ENCODE measurements around the gene C21orf91. TPM values are rescaled to one million over a fixed set of nuclear protein-coding genes. Genes with fewer than 3 reads are reported as not detected.

Gene C21orf91
- total and polyA plus RNA-seq, 2 donors (not counting 1 experiment from before 2014, with no cell fraction given), result 6.7 to 32.3 TPM

DNA sequence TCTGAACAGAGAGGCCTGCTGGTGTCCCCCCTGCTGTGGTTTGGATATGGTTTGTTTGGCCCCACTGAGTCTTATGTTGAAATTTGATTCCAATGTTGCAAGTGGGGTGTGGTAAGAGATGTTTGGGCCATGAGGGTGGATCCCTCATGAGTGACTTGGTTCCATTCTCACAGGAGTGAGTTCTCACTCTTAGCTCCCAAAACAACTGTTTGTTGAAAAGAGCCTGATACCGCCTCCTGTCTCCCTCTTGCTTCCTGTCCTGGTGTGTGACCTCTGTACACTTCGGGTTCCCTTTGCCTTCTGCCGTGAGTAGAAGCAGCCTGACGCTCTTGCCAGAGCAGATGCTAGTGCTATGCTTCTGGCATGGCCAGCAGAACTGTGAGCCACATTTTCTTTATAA lies 60.5 kb downstream of the C21orf91 start:
- peaks cover 0 to 6% (median 0%) of the 10 kb centered on the region in 3 donors for H3K9me3 ChIP-seq (ENCODE audit: control extremely low read depth in 1 of 3, control insufficient read depth in 2 of 3, insufficient read depth in 1 of 3, low read length in 2 of 3)
- ChIA-PET POLR2A (no interaction called here), CTCF (no interaction called here)
- H3K27ac ChIP-seq (ENCODE audit: low read length in 2 of 2), result no peak overlapping the region
- no peaks in the 10 kb centered on the region for H3K4me1 ChIP-seq (ENCODE audit: control insufficient read depth in 2 of 2, insufficient read depth in 2 of 2, low read length in 2 of 2)
- WGBS (ENCODE audit: insufficient coverage), result 92% methylated on average over 4 of the region's 4 CpGs
- Mint-ChIP-seq H3K27ac (no peak overlapping the region), H3K4me3 (no peak overlapping the region), H3K4me1 (no peaks in the 10 kb centered on the region), H3K27me3 (no peaks in the 10 kb centered on the region), H3K9me3 (ENCODE audit: insufficient read depth) (peaks cover 3% of the 10 kb centered on the region)
- no peaks in the 10 kb centered on the region for H3K36me3 ChIP-seq (replicated peaks in 1 of 2; ENCODE audit: control extremely low read depth in 1 of 2, control insufficient read depth in 1 of 2, extremely low read depth in 1 of 2, insufficient read depth in 2 of 2, low read length in 1 of 2)
- intact Hi-C loops (cut with micrococcal nuclease), result no loop called here
- ATAC-seq (ENCODE audit: low read depth) (no peak), DNase-seq (no peak)
- no peaks in the 10 kb centered on the region for H4K20me1 ChIP-seq (ENCODE audit: control insufficient read depth, insufficient read depth, low read length, poor library complexity, severe bottlenecking)
- no peak overlapping the region for H2AFZ ChIP-seq (ENCODE audit: insufficient read depth, low read depth, low read length, poor library complexity, severe bottlenecking)
- H3K79me2 ChIP-seq (ENCODE audit: control insufficient read depth, insufficient read depth, low read length), result no peaks in the 10 kb centered on the region
- TF ChIP-seq EZH2 (IDR thresholded peaks at IDR 0.05; ENCODE audit: borderline replicate concordance, insufficient read depth, low read depth, low read length, poor library complexity, severe bottlenecking), result no peak
- TF ChIP-seq, protein P1, sequence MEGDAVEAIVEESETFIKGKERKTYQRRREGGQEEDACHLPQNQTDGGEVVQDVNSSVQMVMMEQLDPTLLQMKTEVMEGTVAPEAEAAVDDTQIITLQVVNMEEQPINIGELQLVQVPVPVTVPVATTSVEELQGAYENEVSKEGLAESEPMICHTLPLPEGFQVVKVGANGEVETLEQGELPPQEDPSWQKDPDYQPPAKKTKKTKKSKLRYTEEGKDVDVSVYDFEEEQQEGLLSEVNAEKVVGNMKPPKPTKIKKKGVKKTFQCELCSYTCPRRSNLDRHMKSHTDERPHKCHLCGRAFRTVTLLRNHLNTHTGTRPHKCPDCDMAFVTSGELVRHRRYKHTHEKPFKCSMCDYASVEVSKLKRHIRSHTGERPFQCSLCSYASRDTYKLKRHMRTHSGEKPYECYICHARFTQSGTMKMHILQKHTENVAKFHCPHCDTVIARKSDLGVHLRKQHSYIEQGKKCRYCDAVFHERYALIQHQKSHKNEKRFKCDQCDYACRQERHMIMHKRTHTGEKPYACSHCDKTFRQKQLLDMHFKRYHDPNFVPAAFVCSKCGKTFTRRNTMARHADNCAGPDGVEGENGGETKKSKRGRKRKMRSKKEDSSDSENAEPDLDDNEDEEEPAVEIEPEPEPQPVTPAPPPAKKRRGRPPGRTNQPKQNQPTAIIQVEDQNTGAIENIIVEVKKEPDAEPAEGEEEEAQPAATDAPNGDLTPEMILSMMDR (IDR thresholded peaks at IDR 0.05), result no peak
- no peak overlapping the region for H3K4me2 ChIP-seq (replicated peaks; ENCODE audit: low read depth, low read length, poor library complexity, severe bottlenecking)
- no peak overlapping the region for H3K4me3 ChIP-seq (ENCODE audit: control extremely low read depth in 1 of 5, extremely low read depth in 1 of 5, insufficient read depth in 1 of 5, low read depth in 2 of 5, low read length in 4 of 5)
- no peaks in the 10 kb centered on the region for H3K27me3 ChIP-seq (replicated peaks in 1 of 4; ENCODE audit: control extremely low read depth in 1 of 4, control insufficient read depth in 3 of 4, insufficient read depth in 4 of 4, low read length in 3 of 4)
- no peak overlapping the region for H3K9ac ChIP-seq (ENCODE audit: low read length)

GRCh38 chr21:17757671-17758070 lies 61.5 kb downstream of the C21orf91 start:
- DNase-seq, result no peak
- Mint-ChIP-seq H3K27me3 (no peaks in the 10 kb centered on the region), H3K9me3 (ENCODE audit: insufficient read depth) (peaks cover 3% of the 10 kb centered on the region), H3K27ac (no peak overlapping the region), H3K4me3 (no peak overlapping the region), H3K4me1 (no peaks in the 10 kb centered on the region)
- Histone ChIP-seq H3K4me2 (replicated peaks; ENCODE audit: low read depth, low read length, poor library complexity, severe bottlenecking) (no peak overlapping the region), H3K27me3 (replicated peaks in 1 of 4; ENCODE audit: control extremely low read depth in 1 of 4, control insufficient read depth in 3 of 4, insufficient read depth in 4 of 4, low read length in 3 of 4) (no peaks in the 10 kb centered on the region), H3K27ac (ENCODE audit: low read length in 2 of 2) (no peak overlapping the region), H3K9me3 (ENCODE audit: control extremely low read depth in 1 of 3, control insufficient read depth in 2 of 3, insufficient read depth in 1 of 3, low read length in 2 of 3) (peaks cover 0 to 6% (median 0%) of the 10 kb centered on the region in 3 donors), H3K79me2 (ENCODE audit: control insufficient read depth, insufficient read depth, low read length) (no peaks in the 10 kb centered on the region), H3K36me3 (replicated peaks in 1 of 2; ENCODE audit: control extremely low read depth in 1 of 2, control insufficient read depth in 1 of 2, extremely low read depth in 1 of 2, insufficient read depth in 2 of 2, low read length in 1 of 2) (no peaks in the 10 kb centered on the region), H2AFZ (ENCODE audit: insufficient read depth, low read depth, low read length, poor library complexity, severe bottlenecking) (no peak overlapping the region), H3K4me1 (ENCODE audit: control insufficient read depth in 2 of 2, insufficient read depth in 2 of 2, low read length in 2 of 2) (no peaks in the 10 kb centered on the region), H4K20me1 (ENCODE audit: control insufficient read depth, insufficient read depth, low read length, poor library complexity, severe bottlenecking) (no peaks in the 10 kb centered on the region), H3K9ac (ENCODE audit: low read length) (no peak overlapping the region), H3K4me3 (ENCODE audit: control extremely low read depth in 1 of 5, extremely low read depth in 1 of 5, insufficient read depth in 1 of 5, low read depth in 2 of 5, low read length in 4 of 5) (no peak overlapping the region)
- 93% methylated on average over 20 of the region's 20 CpGs for WGBS (ENCODE audit: insufficient coverage)
- CTCF ChIA-PET, result no interaction called here
- no peak for TF ChIP-seq EZH2 (IDR thresholded peaks at IDR 0.05; ENCODE audit: borderline replicate concordance, insufficient read depth, low read depth, low read length, poor library complexity, severe bottlenecking)
- TF ChIP-seq, protein P1 (IDR thresholded peaks at IDR 0.05), result no peak
- POLR2A ChIA-PET, result no interaction called here
- no peak for ATAC-seq (ENCODE audit: low read depth)
- intact Hi-C loops (cut with micrococcal nuclease), result no loop called here

Measured in B cell (primary cell).